DND-41 (cell line): Measurements from ENCODE around the gene SLC38A10.

Source experiments
- CTCF ChIP-seq: IDR thresholded peaks from 2 replicates; pipeline ENCODE4 v1.5.1; 2012; ENCODE audit warnings: borderline replicate concordance, low read length, moderate library complexity, mild to moderate bottlenecking; ENCODE audit not compliant: poor library complexity, severe bottlenecking; ENCODE audit errors: extremely low read depth
- EZH2 ChIP-seq: IDR thresholded peaks from 3 replicates; pipeline ENCODE4 v1.6.1; 2012; ENCODE audit warnings: borderline replicate concordance, low read depth, mild to moderate bottlenecking, moderate library complexity, low read length, inconsistent platforms; ENCODE audit not compliant: severe bottlenecking

GRCh38 chr17:81331527-81332043, 36.5 kb upstream of the SLC38A10 start:
- no peak for TF ChIP-seq CTCF
- TF ChIP-seq EZH2: no peak
